Astrocyte (in vitro differentiated cells and primary cell): ENCODE measurements around the gene NAV2. TPM values are rescaled to one million over a fixed set of nuclear protein-coding genes. Genes with fewer than 3 reads are reported as not detected.

Experiments
- DNase-seq: peaks from one replicate; pipeline ENCODE4 v3.0.0-alpha.2; 2010; ENCODE audit warnings: low read depth
- FAIRE-seq: peaks from 2 replicates; lab custom pipeline; 2011; peaks lifted over from hg19 to GRCh38; lab: Jason Lieb, UNC
- H2AFZ ChIP-seq: 2 replicates; pipeline ENCODE4 v1.6.0; 2012; ENCODE audit warnings: low read depth, low read length, inconsistent platforms
- H3K27ac ChIP-seq: 2 replicates; pipeline ENCODE4 v1.5.1; 2011; ENCODE audit warnings: low read depth, low read length, inconsistent platforms
- H3K27me3 ChIP-seq: 2 replicates; pipeline ENCODE4 v1.6.0; 2011; ENCODE audit warnings: low read length, inconsistent platforms; ENCODE audit not compliant: insufficient read depth
- H3K36me3 ChIP-seq: 2 replicates; pipeline ENCODE4 v1.5.1; 2011; ENCODE audit warnings: low read length, inconsistent platforms; ENCODE audit not compliant: insufficient read depth
- H3K4me1 ChIP-seq: 2 replicates; pipeline ENCODE4 v1.5.1; 2011; ENCODE audit warnings: low read length, inconsistent platforms; ENCODE audit not compliant: insufficient read depth
- H3K4me2 ChIP-seq: 2 replicates; pipeline ENCODE4 v1.6.0; 2012; ENCODE audit warnings: low read length, inconsistent platforms
- H3K4me3 ChIP-seq: 2 replicates; pipeline ENCODE4 v1.5.1; 2011; ENCODE audit warnings: low read depth, mild to moderate bottlenecking, low read length, inconsistent platforms; ENCODE audit not compliant: insufficient read depth
- H3K79me2 ChIP-seq: 2 replicates; pipeline ENCODE4 v1.6.0; 2012; ENCODE audit warnings: mild to moderate bottlenecking, low read length, inconsistent platforms; ENCODE audit not compliant: insufficient read depth
- H3K9ac ChIP-seq: 2 replicates; pipeline ENCODE4 v1.6.0; 2012; ENCODE audit warnings: mild to moderate bottlenecking, low read length, inconsistent platforms
- H3K9me3 ChIP-seq: 2 replicates; pipeline ENCODE4 v1.5.1; 2012; ENCODE audit warnings: low read depth, mild to moderate bottlenecking, low read length, inconsistent platforms; ENCODE audit not compliant: insufficient read depth
- H4K20me1 ChIP-seq: 2 replicates; pipeline ENCODE4 v1.6.0; 2012; ENCODE audit warnings: low read length, inconsistent platforms; ENCODE audit not compliant: insufficient read depth
- H3K27ac Mint-ChIP-seq: one replicate; pipeline ENCODE4 v1.8.0; 2021; ENCODE audit warnings: mild to moderate bottlenecking, mixed read lengths; ENCODE audit not compliant: unreplicated experiment
- H3K27me3 Mint-ChIP-seq: one replicate; pipeline ENCODE4 v1.8.0; 2021; ENCODE audit warnings: low read depth, mixed read lengths; ENCODE audit not compliant: unreplicated experiment
- H3K36me3 Mint-ChIP-seq: one replicate; pipeline ENCODE4 v1.8.0; 2021; ENCODE audit warnings: low read depth, mixed read lengths; ENCODE audit not compliant: unreplicated experiment
- H3K4me1 Mint-ChIP-seq: one replicate; pipeline ENCODE4 v1.8.0; 2021; ENCODE audit warnings: low read depth, mixed read lengths; ENCODE audit not compliant: unreplicated experiment
- H3K4me3 Mint-ChIP-seq: one replicate; pipeline ENCODE4 v1.8.0; 2021; ENCODE audit warnings: mild to moderate bottlenecking, moderate library complexity, mixed read lengths; ENCODE audit not compliant: unreplicated experiment
- H3K9me3 Mint-ChIP-seq: one replicate; pipeline ENCODE4 v1.8.0; 2021; ENCODE audit warnings: mild to moderate bottlenecking, mixed read lengths; ENCODE audit not compliant: unreplicated experiment
- CTCF ChIP-seq: IDR thresholded peaks from 2 replicates; pipeline ENCODE4 v1.5.1; 2011; ENCODE audit warnings: low read depth, mild to moderate bottlenecking, inconsistent platforms, low read length, moderate library complexity; ENCODE audit not compliant: insufficient read depth
- EZH2 ChIP-seq: IDR thresholded peaks from 2 replicates; pipeline ENCODE4 v1.6.1; 2012; ENCODE audit warnings: mild to moderate bottlenecking, low read length, inconsistent platforms; ENCODE audit not compliant: insufficient read depth
- total RNA-seq: library from RNA; stranded (reverse); gene quantifications from 2 replicates; pipeline ENCODE4 v1.2.1, GENCODE V29; 2021

The NAV2 gene
- total RNA-seq, 1 donor from 2014 or later, result 20.6 TPM

GRCh38 chr11:19853920-19854319, 141.3 kb downstream of the NAV2 start:
- no peaks in the 10 kb centered on the region for H3K36me3 Mint-ChIP-seq
- Histone ChIP-seq H3K4me2 (no peak overlapping the region), H3K27me3 (no peaks in the 10 kb centered on the region), H3K27ac (no peak overlapping the region), H3K9ac (no peak overlapping the region), H3K9me3 (no peaks in the 10 kb centered on the region), H4K20me1 (peaks cover 17% of the 10 kb centered on the region), H3K4me1 (no peaks in the 10 kb centered on the region), H3K36me3 (no peaks in the 10 kb centered on the region), H3K79me2 (no peaks in the 10 kb centered on the region), H3K4me3 (no peak overlapping the region), H2AFZ (no peak overlapping the region)
- H3K9me3 Mint-ChIP-seq, result peaks cover 2% of the 10 kb centered on the region
- no peak overlapping the region for H3K4me3 Mint-ChIP-seq
- TF ChIP-seq EZH2 (no peak), CTCF (no peak)
- DNase-seq, result peak; percentile 52
- H3K27me3 Mint-ChIP-seq, result no peaks in the 10 kb centered on the region
- FAIRE-seq, result no peak
- peaks cover 14% of the 10 kb centered on the region for H3K4me1 Mint-ChIP-seq
- H3K27ac Mint-ChIP-seq, result no peak overlapping the region

- Histone ChIP-seq H3K36me3 (no peaks in the 10 kb centered on the region), H3K79me2 (no peaks in the 10 kb centered on the region), H3K27me3 (no peaks in the 10 kb centered on the region), H3K9me3 (no peaks in the 10 kb centered on the region), H3K4me3 (no peak overlapping the region), H4K20me1 (peaks cover 4% of the 10 kb centered on the region), H3K9ac (no peak overlapping the region), H3K27ac (no peak overlapping the region), H2AFZ (no peak overlapping the region), H3K4me1 (no peaks in the 10 kb centered on the region), H3K4me2 (no peak overlapping the region)
- no peak for FAIRE-seq
- no peak overlapping the region for H3K27ac Mint-ChIP-seq
- TF ChIP-seq CTCF (no peak), EZH2 (no peak)
- no peaks in the 10 kb centered on the region for H3K9me3 Mint-ChIP-seq
- H3K36me3 Mint-ChIP-seq, result no peaks in the 10 kb centered on the region
- peaks cover 3% of the 10 kb centered on the region for H3K27me3 Mint-ChIP-seq
- H3K4me1 Mint-ChIP-seq, result peaks cover 6% of the 10 kb centered on the region
- H3K4me3 Mint-ChIP-seq, result no peak overlapping the region
- DNase-seq, result no peak
Observed at GRCh38 chr11:19861171-19861570, 148.5 kb downstream of the NAV2 start.

GRCh38 chr11:19862091-19862490, 149.5 kb downstream of the NAV2 start:
- Mint-ChIP-seq H3K36me3 (no peaks in the 10 kb centered on the region), H3K4me3 (no peak overlapping the region), H3K27ac (no peak overlapping the region), H3K4me1 (peaks cover 6% of the 10 kb centered on the region), H3K9me3 (no peaks in the 10 kb centered on the region), H3K27me3 (peaks cover 3% of the 10 kb centered on the region)
- Histone ChIP-seq H3K9me3 (no peaks in the 10 kb centered on the region), H3K27me3 (no peaks in the 10 kb centered on the region), H4K20me1 (peaks cover 4% of the 10 kb centered on the region), H3K4me2 (no peak overlapping the region), H3K4me1 (no peaks in the 10 kb centered on the region), H2AFZ (no peak overlapping the region), H3K79me2 (no peaks in the 10 kb centered on the region), H3K27ac (no peak overlapping the region), H3K9ac (no peak overlapping the region), H3K4me3 (no peak overlapping the region), H3K36me3 (no peaks in the 10 kb centered on the region)
- no peak for FAIRE-seq
- TF ChIP-seq CTCF, result no peak
- TF ChIP-seq EZH2, result no peak
- DNase-seq, result no peak
